Urothelium cell line (cell line): ENCODE measurements around the gene ADAMTS3.

Experiments used
- DNase-seq: peaks from one replicate; pipeline ENCODE4 v3.0.0; 2011; ENCODE audit warnings: low spot score, mixed read lengths
- FAIRE-seq: peaks from 2 replicates; lab custom pipeline; 2011; peaks lifted over from hg19 to GRCh38; lab: Jason Lieb, UNC

ADAMTS3 gene

GRCh38 chr4:72424006-72424405, 145.0 kb downstream of the ADAMTS3 start:
- DNase-seq = no peak
- FAIRE-seq = no peak

GRCh38 chr4:72422416-72422815, 146.6 kb downstream of the ADAMTS3 start:
- DNase-seq (no peak), FAIRE-seq (no peak)

GRCh38 chr4:72418458-72418857, 150.6 kb downstream of the ADAMTS3 start:
- peak; percentile 40 for DNase-seq
- no peak for FAIRE-seq

GRCh38 chr4:72410158-72410557, 158.9 kb downstream of the ADAMTS3 start:
- DNase-seq (no peak), FAIRE-seq (no peak)

- no peak for FAIRE-seq
- DNase-seq = no peak
Measured at GRCh38 chr4:72408568-72408967, 160.5 kb downstream of the ADAMTS3 start.

- no peak for DNase-seq
Measured at GRCh38 chr4:72405417-72405816, 163.6 kb downstream of the ADAMTS3 start.

GRCh38 chr4:72397314-72397713, 171.7 kb downstream of the ADAMTS3 start:
- DNase-seq (no peak), FAIRE-seq (no peak)

More at GRCh38 chr4:72405417-72405816, 163.6 kb downstream of the ADAMTS3 start:
- no peak for FAIRE-seq

GRCh38 chr4:72394012-72394663, 174.9 kb downstream of the ADAMTS3 start:
- DNase-seq (no peak), FAIRE-seq (no peak)

- no peak for FAIRE-seq
- DNase-seq = no peak
Measured at GRCh38 chr4:72391281-72391680, 177.7 kb downstream of the ADAMTS3 start.

GRCh38 chr4:72390409-72390808, 178.6 kb downstream of the ADAMTS3 start:
- FAIRE-seq (no peak), DNase-seq (no peak)

- no peak for DNase-seq
Measured at GRCh38 chr4:72388521-72388920, 180.5 kb downstream of the ADAMTS3 start.

GRCh38 chr4:72387959-72388358, 181.1 kb downstream of the ADAMTS3 start:
- FAIRE-seq (no peak), DNase-seq (no peak)

More at GRCh38 chr4:72388521-72388920, 180.5 kb downstream of the ADAMTS3 start:
- FAIRE-seq = no peak

GRCh38 chr4:72383439-72383838, 185.6 kb downstream of the ADAMTS3 start:
- no peak for FAIRE-seq
- no peak for DNase-seq

GRCh38 chr4:72378901-72379300, 190.1 kb downstream of the ADAMTS3 start:
- FAIRE-seq (no peak), DNase-seq (no peak)

- no peak for DNase-seq
Measured at GRCh38 chr4:72377491-72378194, 191.4 kb downstream of the ADAMTS3 start.

GRCh38 chr4:72376901-72377300, 192.1 kb downstream of the ADAMTS3 start:
- DNase-seq (no peak), FAIRE-seq (no peak)

More at GRCh38 chr4:72377491-72378194, 191.4 kb downstream of the ADAMTS3 start:
- FAIRE-seq = no peak

- FAIRE-seq = no peak
- peak; percentile 25 for DNase-seq
Measured at GRCh38 chr4:72375073-72375736, 193.8 kb downstream of the ADAMTS3 start.

GRCh38 chr4:72374159-72374558, 194.9 kb downstream of the ADAMTS3 start:
- DNase-seq = no peak
- FAIRE-seq = no peak

- DNase-seq = no peak
- no peak for FAIRE-seq
Measured at GRCh38 chr4:72366601-72367000, 202.4 kb downstream of the ADAMTS3 start.

GRCh38 chr4:72365981-72366380, 203.0 kb downstream of the ADAMTS3 start:
- FAIRE-seq = no peak
- no peak for DNase-seq

GRCh38 chr4:72365016-72365415, 204.0 kb downstream of the ADAMTS3 start:
- FAIRE-seq = no peak
- no peak for DNase-seq

- FAIRE-seq = no peak
- DNase-seq = no peak
Measured at GRCh38 chr4:72360075-72360474, 208.9 kb downstream of the ADAMTS3 start.
